Fibroblast of the conjunctiva (primary cell): ENCODE measurements around the gene MSH6.
A peak's percentile ranks its signal among the peaks of the same experiment; 100 is the strongest.

Experiments
- DNase-seq: peaks from one replicate; pipeline ENCODE4 v3.0.0-alpha.2; 2010; ENCODE audit warnings: low read depth

Gene MSH6

DNA sequence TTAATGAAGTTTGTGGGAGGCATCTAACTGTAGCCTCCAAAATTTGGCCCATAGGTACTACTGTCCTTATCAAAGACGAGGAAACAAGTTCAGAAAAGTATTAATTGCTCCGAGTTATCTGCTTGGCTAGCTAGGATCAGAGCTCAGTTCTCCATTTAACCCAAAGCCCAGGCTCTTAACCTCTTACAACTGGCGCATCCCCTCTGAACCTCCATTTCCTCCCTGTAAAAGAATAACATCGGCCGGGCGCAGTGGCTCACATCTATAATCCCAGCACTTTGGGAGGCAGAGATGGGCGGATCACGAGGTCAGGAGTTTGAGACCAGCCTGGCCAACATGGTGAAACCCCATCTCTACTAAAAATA lies 3.5 kb upstream of the MSH6 start:
- DNase-seq = no peak

DNA sequence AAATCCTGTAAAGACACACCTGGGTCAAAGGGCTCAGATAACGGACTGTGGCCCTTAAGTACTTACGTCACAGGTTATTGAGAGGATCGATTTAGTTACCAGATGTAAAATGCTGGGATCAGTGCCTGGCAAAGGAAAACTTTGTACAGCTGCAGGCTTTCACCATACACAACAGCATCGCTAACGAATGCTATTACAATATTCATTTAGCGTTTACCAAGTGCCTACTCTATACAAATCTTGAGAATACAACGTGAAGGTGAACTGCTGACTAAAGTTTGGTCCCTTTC lies 619 bp upstream of the MSH6 start:
- no peak for DNase-seq

DNA sequence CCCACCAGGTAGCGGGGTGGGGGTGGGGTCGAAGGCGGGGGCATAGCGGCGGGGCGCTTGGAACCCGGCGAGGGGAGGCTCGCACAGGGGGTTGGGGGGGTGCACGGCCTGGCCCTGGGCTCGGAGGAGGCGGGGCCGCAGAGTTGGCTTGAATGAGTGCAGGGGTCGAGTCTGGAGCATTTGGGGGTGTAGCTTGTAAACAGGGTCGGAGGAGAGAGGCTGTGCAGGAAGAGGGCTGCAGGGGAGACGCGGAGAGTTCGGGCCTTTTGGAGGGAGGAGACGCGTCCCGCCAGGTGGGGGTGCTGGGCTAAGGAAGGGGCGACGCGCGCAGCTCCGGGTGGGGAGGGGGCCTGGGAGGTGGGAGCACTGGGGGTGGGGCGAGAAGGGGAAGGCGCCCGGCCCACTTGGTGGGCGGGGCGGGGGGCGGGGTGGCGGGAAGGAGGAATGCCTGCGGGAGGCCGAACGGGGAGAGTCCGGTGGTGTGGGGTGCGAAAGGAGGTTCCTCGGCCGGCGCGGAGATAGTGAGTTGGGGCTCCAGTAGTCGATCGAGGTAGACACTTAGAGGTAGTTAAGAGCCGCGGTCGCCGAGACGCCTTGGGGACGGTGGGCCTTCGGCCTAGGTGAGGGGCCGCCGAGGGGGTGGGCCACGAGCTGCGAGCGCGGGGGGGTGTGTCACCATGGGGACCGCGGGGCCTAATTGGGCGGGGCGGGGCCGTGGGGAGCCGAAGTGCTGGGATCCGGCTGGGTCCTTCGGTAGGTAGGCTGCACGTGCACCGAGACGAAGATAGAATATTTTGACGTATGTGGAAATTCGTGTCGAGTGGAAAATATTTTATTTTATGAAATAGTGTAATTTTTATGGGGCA lies 774 bp downstream of the MSH6 start:
- DNase-seq = peak; percentile 14

DNA sequence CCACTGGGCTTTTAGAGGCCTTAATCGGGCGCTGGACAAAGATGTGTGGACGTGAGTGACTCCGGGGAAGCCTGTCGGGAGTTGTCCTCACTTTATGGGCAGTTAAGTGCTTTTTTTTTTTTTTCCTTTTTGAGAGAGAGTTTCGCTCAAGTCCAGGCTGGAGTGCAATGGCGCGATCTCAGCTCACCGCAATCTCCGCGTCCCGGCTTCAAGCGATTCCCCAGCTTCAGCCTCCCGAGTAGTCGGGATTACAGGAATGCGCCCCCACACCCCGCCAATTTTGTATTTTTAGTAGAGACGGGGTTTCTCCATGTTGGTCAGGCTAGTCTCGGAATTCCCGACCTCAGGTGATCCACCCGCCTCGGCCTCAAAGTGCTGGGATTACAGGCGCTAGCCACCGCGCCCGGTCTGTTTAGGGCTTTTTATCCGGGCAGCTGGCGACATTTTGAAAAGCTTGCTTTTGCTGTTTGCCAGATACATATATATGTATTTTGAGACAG lies 1.5 kb downstream of the MSH6 start:
- peak; percentile 5 for DNase-seq

DNA sequence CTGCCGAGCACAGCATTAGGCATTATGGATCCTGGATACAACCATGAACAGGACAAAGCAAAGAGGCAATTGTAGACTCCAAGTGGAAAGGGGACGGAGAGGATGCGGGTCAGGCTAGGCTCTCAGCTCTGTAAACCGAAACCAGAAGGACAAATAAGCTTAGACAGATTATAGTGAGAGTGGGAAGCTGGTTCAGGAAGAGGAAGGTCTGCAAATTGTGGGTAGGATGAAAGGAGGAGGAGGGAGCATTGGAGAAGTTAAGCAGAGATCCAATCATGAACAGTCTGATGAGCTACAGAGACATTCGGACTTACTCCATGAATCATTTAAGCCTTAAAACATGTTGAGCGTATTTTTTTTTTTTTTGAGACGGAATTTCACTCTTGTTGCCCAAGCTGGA lies 3.0 kb downstream of the MSH6 start:
- no peak for DNase-seq

DNA sequence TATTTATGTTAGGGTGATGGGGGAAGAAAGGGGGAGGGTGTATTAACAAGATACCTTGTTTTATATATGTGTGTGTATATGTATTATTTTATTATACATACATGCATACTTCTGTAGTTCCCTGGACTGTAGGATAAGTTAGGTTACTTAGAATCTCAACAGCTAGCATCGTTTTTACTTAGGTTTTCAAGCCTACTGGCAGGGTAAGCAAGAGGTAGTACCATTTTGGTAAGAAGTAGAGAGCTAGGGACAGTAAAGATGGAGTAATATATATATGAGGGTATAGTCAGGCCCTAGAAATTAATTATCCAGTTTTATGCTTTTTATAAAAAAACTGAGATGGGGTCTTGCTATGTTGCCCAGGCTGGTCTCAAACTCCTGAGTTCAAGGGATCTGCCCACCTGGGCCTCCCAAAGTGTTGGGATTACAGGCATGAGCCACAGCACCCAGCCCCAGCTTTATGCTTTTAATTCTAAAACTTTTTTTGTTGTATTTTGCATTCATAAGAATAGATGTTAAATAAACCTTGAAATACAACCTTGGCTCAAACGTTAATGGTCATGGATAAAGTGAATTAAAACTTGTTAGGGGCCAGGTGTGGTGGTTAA lies 13.2 kb downstream of the MSH6 start:
- no peak for DNase-seq

DNA sequence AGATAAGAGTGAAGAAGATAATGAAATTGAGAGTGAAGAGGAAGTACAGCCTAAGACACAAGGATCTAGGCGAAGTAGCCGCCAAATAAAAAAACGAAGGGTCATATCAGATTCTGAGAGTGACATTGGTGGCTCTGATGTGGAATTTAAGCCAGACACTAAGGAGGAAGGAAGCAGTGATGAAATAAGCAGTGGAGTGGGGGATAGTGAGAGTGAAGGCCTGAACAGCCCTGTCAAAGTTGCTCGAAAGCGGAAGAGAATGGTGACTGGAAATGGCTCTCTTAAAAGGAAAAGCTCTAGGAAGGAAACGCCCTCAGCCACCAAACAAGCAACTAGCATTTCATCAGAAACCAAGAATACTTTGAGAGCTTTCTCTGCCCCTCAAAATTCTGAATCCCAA lies 15.7 kb downstream of the MSH6 start:
- DNase-seq = no peak

DNA sequence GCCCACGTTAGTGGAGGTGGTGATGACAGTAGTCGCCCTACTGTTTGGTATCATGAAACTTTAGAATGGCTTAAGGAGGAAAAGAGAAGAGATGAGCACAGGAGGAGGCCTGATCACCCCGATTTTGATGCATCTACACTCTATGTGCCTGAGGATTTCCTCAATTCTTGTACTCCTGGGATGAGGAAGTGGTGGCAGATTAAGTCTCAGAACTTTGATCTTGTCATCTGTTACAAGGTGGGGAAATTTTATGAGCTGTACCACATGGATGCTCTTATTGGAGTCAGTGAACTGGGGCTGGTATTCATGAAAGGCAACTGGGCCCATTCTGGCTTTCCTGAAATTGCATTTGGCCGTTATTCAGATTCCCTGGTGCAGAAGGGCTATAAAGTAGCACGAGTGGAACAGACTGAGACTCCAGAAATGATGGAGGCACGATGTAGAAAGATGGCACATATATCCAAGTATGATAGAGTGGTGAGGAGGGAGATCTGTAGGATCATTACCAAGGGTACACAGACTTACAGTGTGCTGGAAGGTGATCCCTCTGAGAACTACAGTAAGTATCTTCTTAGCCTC lies 16.2 kb downstream of the MSH6 start:
- no peak for DNase-seq

DNA sequence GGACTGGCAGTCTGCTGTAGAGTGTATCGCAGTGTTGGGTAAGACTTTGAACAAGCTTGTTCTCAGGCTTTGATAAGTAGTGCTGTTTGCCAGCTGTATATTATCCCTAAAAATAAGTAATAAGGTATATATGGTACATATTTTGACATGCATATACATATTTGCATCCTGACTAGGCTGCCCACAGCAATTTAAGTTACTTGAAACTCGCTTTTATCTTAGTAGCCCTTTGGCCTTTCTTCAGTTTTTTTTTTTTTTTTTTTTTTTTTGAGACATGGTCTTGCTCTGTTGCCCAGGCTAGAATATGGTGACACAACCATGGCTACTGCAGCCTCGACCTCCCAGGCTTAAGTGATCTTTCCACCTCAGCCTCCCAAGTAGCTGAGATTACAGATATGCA lies 18.2 kb downstream of the MSH6 start:
- DNase-seq = no peak

DNA sequence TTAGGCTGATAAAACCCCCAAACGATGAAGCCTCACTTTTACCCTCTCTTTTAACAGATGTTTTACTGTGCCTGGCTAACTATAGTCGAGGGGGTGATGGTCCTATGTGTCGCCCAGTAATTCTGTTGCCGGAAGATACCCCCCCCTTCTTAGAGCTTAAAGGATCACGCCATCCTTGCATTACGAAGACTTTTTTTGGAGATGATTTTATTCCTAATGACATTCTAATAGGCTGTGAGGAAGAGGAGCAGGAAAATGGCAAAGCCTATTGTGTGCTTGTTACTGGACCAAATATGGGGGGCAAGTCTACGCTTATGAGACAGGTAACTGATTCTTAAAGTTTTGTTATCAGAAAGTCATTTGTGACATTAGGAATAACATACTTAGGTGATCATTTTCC lies 20.4 kb downstream of the MSH6 start:
- no peak for DNase-seq

DNA sequence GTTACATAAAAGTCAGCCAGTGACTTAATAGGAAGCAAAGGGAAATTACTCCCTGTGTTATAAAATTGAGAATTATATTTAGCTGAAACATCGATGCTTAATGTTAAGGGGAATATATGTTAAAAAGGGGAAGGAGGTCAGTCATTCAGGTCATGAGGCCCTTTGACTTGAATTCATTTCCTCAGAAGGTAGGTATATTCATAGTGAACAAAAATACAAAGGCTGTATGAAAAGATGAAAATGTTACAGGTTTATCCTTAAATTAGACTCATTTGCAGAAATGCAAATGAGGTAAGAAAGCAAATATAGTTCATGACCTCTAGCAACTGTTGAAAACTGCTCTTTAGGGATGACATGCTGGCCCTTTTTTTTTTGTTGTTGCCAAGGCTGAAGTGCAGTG lies 20.8 kb downstream of the MSH6 start:
- DNase-seq = no peak

DNA sequence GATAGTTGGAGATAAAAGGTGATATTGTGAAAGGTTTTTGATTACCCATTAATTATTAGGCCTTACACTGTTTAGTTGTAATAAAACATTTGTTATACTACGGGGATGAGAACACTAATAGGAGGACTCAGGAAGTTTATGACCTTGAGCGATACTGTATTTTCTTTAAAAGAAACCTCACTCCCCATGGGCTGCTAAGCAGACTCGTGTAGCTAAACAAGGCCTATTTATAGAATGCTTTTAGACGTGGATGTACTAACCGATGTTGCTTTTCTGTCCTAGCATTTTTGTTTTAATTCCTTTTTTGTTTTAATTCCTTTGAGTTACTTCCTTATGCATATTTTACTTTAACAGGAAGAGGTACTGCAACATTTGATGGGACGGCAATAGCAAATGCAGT lies 22.9 kb downstream of the MSH6 start:
- DNase-seq = no peak

DNA sequence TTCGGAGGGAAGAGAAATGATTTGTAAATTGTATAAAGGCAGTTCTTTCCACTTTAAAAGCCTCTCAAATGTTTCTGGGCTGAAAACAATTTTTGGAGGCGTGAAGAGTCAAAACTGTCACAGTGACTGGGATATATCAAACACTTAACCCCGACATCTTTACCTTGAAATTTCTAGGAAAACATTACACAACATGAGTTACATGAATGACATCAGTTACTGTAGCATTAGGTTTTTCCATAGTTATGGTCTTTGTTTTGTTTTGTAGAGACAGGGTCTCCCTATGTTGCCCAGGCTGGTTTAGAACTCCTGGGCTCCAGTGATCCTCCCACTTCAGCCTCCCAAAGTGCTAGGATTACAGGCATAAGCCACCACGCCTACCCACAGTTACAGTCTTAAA lies 25.7 kb downstream of the MSH6 start:
- no peak for DNase-seq

DNA sequence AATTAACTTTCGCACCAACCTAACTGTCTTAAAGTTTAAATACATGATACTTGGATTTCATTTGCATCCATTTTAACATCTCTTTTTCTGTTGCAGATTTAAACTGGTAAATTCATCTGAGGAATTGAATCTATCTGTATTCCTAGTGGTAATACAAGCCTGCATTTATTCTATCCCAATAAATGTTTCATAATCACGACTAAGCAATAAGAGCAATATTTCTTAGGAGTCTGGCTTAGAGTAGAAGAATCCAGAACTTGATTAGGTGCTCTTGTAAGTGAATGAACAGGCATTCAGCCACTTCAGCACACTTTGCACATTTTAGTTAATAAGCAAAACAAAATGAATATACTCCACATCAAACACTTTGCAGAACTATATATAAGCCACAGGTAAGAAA lies 27.0 kb downstream of the MSH6 start:
- DNase-seq = no peak

DNA sequence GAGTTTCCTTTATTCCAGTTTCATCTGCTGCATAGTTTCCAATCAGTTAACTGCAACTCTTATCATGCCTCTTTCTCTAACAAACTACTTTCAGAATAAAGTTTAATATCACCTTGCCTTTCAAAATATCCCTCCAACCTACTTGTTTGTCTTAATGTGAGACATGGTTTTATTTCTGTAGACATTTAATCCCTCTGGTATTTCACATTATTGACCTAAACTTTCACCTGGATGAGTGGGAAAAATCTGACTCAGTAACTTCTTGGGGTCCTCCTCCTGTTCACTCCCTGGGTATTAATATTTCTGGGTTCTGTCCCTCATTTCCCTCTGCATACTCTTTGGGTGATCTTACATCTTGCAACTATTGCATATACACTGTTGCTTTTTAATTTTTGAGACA lies 27.9 kb downstream of the MSH6 start:
- no peak for DNase-seq

DNA sequence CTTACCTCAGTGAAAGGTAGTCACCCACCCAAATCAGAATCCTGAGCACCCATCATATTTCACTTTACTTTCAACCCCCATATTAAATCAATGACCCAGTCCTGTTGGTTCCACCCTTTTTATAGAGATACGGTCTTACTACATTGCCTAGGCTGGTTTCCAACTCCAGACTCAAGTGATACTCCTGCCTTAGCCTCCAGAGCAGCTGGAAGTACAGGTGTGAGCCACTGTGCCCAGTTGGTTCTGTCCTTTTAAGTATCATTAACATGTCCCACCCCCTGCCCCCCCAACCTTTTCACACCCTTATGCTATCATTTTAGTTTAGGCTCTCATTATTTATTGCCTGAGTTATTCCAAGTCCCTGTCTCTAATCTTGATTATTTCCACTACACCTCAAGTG lies 28.7 kb downstream of the MSH6 start:
- DNase-seq = no peak

DNA sequence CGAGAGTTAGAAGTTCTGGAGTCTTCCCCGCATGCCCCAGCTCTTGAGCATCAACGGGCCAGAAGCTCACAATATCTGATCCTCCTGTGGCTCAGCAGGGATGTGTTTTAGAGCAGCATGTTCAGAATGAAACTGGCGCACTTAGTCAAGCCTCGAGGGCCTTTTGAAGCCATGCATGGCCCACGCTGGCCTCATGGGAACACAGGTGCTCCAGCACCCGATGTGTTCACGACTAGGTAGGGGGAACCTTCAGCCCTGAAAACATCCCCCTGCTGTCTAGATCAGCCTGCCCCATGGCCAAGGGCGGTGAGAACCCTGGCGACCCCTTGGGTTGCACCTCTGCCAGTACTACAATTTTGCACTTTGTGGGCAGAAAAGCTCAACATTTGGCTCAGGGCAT lies 32.8 kb downstream of the MSH6 start:
- no peak for DNase-seq

DNA sequence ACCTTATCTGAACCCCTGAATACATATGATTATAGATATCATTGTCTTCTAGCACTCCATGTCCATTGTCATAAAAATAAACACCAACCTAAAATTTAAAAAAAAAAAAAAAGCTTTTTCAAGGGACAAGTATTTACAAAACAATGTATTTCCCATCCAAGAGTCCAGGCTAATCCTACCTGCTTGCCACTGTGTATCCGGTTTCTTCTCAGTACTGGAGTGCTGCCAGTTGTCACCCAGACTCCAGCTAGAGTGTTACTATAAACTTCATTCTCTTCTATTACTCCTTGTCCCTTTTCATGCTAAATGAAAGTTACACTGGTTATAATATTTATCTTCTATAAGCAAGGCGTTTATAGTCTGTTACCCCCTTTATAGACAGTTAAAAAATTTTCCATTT lies 35.8 kb downstream of the MSH6 start:
- DNase-seq = no peak

DNA sequence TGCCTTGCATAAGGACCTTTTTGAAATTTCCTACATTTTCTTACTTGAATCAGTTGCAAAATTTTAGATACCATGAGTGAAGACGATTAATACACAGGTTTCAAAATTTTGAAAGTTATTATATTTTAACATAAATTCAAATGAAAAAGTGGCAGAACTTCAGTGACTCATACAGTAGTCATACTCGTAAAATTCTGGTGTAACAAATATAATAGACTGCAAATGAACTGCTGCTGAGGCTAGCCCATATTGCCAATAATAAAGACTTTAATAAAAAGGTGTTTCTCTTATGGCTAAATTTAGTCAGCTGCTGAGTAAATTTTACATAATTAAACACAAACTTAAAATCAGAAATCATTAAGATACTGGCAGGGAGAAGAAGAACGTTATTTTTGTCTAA lies 36.9 kb downstream of the MSH6 start:
- no peak for DNase-seq

DNA sequence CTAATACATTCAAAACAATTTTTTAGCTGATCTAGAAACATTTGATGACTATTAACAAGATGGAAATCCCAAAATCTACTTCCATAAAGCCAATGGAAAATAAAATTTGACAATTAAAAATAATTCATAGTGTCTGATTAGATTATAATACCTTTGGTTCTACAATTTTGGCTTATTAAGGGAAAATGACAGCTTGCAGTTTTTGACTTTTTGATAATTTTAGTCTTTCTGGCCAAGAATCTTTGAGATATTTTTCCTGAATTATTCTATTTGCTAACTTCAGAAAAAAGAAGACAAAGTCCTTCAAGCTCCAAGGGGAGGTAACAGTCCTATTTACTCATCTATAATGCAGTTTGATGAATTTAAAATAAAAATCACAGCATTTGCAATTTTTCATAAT lies 39.6 kb downstream of the MSH6 start:
- no peak for DNase-seq

DNA sequence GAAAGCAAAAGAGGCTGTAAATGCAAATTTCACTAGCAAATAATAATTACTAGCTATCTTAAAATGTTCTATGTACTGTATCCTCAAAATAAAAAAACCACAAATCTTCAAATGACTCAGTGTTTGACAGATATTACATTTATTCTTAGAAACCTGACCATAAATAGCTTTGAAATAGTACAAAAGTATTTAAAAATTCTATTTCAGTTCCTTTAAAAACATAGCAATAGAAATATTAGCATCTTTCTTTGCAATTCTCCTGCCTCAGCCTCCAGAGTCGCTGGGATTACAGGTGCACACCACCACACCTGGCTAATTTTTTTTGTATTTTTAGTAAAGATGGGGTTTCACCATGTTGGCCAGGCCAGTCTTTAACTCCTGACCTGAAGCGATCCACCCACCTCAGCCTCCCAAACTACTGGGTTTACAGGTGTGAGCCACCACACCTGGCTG lies 50.6 kb downstream of the MSH6 start:
- DNase-seq = no peak

DNA sequence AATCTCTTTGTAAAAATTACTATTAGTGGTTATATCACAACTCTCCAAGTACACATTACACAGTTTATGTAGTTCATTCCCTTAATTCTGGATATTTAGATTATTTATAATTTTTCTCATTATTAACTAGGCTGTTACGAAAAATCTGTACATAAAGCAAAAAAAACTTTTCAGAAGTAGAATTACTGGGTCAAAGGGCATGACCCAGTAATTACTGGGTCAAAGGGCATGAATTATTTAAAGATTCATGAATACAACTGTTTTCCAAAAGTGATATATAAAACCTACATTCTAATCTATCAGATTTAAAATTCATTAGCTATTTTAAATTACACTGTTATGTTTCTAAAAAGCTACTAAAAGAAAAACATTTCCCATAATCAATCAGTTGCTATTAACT lies 55.3 kb downstream of the MSH6 start:
- DNase-seq = no peak

DNA sequence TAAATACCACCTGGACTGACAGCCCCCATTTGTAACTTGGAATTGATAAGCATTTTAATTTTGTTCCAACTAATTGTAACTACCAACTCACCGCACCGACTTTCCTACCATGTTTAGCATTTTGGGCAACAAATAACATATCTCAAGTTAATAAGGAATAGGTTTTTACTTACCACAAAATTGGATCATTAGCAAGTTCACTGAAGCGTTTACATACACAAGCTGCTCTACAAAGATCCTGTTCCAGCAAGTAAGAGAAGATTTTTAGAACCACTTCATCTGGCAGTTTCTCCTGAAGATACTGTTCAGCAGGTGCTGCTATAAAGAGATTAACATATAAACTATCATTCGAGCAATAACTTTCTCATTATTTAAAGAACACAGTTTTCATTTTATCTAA lies 55.7 kb downstream of the MSH6 start:
- DNase-seq = no peak

DNA sequence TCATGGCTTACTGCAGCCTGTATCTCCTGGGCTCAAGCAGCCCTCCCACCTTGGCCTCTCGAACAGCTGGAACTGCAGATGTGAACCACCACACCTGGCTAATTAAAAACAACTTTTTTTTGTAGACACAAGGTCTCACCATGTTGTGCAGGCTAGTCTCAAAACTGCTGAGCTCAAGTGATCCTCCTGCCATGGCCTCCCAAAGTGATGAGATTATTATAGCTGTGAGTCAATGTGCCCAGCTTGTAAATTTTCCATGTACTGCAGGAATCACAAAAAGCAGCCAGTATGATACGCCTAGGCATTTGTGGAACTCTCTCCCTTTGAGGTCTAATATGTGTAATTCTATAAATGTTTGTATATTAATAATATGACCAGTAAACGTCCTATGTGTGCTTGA lies 59.9 kb downstream of the MSH6 start:
- no peak for DNase-seq
